ENCODE results near the gene SLC16A12. TPM values are rescaled to one million over a fixed set of nuclear protein-coding genes. Genes with fewer than 3 reads are reported as not detected.

Gene SLC16A12
- total and polyA plus RNA-seq, 4 donors, result 0.03 to 10.7 (median 0.94) TPM

- TF ChIP-seq, protein P1, sequence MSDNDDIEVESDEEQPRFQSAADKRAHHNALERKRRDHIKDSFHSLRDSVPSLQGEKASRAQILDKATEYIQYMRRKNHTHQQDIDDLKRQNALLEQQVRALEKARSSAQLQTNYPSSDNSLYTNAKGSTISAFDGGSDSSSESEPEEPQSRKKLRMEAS (IDR thresholded peaks at IDR 0.05), result no peak
- no peak for TF ChIP-seq NR2F2 (IDR thresholded peaks at IDR 0.05)
Measured at GRCh38 chr10:89419548-89419947, 115.8 kb downstream of the SLC16A12 start (continued).

DNA sequence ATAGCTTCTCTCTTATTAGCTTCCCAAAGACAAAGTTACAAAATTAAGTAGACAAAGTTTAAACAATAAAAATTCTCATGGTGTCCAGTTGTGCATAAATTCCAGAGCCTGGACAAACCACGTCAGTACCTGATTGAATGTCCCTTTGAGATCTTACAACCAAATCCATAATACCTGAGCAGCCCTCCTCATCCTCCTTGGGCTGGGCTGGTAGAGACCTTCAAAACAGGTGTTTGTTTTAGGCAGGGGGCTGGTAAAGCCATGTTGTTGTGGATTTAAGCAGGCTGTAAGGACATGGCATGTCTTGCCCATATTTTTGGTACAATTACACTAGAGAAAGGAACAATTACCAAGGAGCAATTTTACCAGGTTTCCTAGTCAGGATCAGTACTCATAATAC lies 118.9 kb downstream of the SLC16A12 start:
- Histone ChIP-seq H3K27ac (ENCODE audit: low read depth in 1 of 2, low read length in 2 of 2) (peak overlapping the region in 1 of 2 donors; percentile 15), H3K27me3 (ENCODE audit: control insufficient read depth in 4 of 4, insufficient read depth in 4 of 4, low read length in 3 of 4) (no peaks in the 10 kb centered on the region), H3K4me1 (ENCODE audit: control insufficient read depth in 4 of 4, insufficient read depth in 4 of 4, low read length in 3 of 4) (peaks cover 8 to 23% (median 13%) of the 10 kb centered on the region in 4 donors), H3K4me3 (ENCODE audit: low read depth in 1 of 3, low read length in 3 of 3) (peak overlapping the region in 1 of 3 donors; percentile 8), H3K36me3 (ENCODE audit: control insufficient read depth in 4 of 4, insufficient read depth in 3 of 4, low read depth in 1 of 4, low read length in 3 of 4) (peaks cover 0 to 7% (median 1%) of the 10 kb centered on the region in 4 donors), H3K9ac (ENCODE audit: low read depth in 1 of 2, low read length in 2 of 2) (no peak overlapping the region), H3K9me3 (ENCODE audit: control insufficient read depth in 4 of 4, low read length in 3 of 4) (no peaks in the 10 kb centered on the region)
- WGBS, result 67% methylated on average over 1 of the region's 1 CpG
- DNase-seq (ENCODE audit: low spot score), result no peak
- TF ChIP-seq RAD21 (IDR thresholded peaks at IDR 0.05) (no peak), YY1 (IDR thresholded peaks at IDR 0.05) (no peak), TAF1 (conservative IDR thresholded peaks at IDR 0.05) (no peak), FOXA2 (IDR thresholded peaks at IDR 0.05) (no peak), EGR1 (IDR thresholded peaks at IDR 0.05; ENCODE audit: low read depth in 2 of 2) (no peak), FOXA1 (IDR thresholded peaks at IDR 0.05) (no peak), SP1 (IDR thresholded peaks at IDR 0.05) (no peak), RXRA (IDR thresholded peaks at IDR 0.05) (no peak), HNF4G (IDR thresholded peaks at IDR 0.05) (no peak), GABPA (IDR thresholded peaks at IDR 0.05 in 1 of 2, conservative IDR thresholded peaks at IDR 0.05 in 1 of 2) (no peak), JUND (IDR thresholded peaks at IDR 0.05) (no peak)
- TF ChIP-seq, protein P2, sequence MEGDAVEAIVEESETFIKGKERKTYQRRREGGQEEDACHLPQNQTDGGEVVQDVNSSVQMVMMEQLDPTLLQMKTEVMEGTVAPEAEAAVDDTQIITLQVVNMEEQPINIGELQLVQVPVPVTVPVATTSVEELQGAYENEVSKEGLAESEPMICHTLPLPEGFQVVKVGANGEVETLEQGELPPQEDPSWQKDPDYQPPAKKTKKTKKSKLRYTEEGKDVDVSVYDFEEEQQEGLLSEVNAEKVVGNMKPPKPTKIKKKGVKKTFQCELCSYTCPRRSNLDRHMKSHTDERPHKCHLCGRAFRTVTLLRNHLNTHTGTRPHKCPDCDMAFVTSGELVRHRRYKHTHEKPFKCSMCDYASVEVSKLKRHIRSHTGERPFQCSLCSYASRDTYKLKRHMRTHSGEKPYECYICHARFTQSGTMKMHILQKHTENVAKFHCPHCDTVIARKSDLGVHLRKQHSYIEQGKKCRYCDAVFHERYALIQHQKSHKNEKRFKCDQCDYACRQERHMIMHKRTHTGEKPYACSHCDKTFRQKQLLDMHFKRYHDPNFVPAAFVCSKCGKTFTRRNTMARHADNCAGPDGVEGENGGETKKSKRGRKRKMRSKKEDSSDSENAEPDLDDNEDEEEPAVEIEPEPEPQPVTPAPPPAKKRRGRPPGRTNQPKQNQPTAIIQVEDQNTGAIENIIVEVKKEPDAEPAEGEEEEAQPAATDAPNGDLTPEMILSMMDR (IDR thresholded peaks at IDR 0.05; ENCODE audit: low read depth, low read length, missing input control), result no peak
- TF ChIP-seq, protein P3, sequence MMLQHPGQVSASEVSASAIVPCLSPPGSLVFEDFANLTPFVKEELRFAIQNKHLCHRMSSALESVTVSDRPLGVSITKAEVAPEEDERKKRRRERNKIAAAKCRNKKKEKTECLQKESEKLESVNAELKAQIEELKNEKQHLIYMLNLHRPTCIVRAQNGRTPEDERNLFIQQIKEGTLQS (IDR thresholded peaks at IDR 0.05), result no peak
- TF ChIP-seq, protein P1 (IDR thresholded peaks at IDR 0.05), result no peak
- TF ChIP-seq, protein P4, sequence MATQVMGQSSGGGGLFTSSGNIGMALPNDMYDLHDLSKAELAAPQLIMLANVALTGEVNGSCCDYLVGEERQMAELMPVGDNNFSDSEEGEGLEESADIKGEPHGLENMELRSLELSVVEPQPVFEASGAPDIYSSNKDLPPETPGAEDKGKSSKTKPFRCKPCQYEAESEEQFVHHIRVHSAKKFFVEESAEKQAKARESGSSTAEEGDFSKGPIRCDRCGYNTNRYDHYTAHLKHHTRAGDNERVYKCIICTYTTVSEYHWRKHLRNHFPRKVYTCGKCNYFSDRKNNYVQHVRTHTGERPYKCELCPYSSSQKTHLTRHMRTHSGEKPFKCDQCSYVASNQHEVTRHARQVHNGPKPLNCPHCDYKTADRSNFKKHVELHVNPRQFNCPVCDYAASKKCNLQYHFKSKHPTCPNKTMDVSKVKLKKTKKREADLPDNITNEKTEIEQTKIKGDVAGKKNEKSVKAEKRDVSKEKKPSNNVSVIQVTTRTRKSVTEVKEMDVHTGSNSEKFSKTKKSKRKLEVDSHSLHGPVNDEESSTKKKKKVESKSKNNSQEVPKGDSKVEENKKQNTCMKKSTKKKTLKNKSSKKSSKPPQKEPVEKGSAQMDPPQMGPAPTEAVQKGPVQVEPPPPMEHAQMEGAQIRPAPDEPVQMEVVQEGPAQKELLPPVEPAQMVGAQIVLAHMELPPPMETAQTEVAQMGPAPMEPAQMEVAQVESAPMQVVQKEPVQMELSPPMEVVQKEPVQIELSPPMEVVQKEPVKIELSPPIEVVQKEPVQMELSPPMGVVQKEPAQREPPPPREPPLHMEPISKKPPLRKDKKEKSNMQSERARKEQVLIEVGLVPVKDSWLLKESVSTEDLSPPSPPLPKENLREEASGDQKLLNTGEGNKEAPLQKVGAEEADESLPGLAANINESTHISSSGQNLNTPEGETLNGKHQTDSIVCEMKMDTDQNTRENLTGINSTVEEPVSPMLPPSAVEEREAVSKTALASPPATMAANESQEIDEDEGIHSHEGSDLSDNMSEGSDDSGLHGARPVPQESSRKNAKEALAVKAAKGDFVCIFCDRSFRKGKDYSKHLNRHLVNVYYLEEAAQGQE (IDR thresholded peaks at IDR 0.05), result no peak

Measured in liver (tissue), 9 donors.